Progenitor cell of endocrine pancreas (in vitro differentiated cells): ENCODE results near the gene LNX1. TPM values are rescaled to one million over a fixed set of nuclear protein-coding genes. Genes with fewer than 3 reads are reported as not detected.

Experiments
- DNase-seq: peaks from one replicate; pipeline ENCODE4 v3.0.0; 2021; ENCODE audit warnings: low spot score; ENCODE audit not compliant: unreplicated experiment
- H3K27ac Mint-ChIP-seq: 2 replicates; pipeline ENCODE4 v1.8.0; 2021; ENCODE audit warnings: mild to moderate bottlenecking, moderate library complexity, mixed read lengths
- H3K27me3 Mint-ChIP-seq: 2 replicates; pipeline ENCODE4 v1.8.0; 2021; ENCODE audit warnings: mixed read lengths
- H3K36me3 Mint-ChIP-seq: 2 replicates; pipeline ENCODE4 v1.8.0; 2022; ENCODE audit warnings: mixed read lengths; ENCODE audit not compliant: insufficient read depth
- H3K4me1 Mint-ChIP-seq: 2 replicates; pipeline ENCODE4 v1.8.0; 2021; ENCODE audit warnings: low read depth, mixed read lengths
- H3K4me3 Mint-ChIP-seq: 2 replicates; pipeline ENCODE4 v1.8.0; 2021; ENCODE audit warnings: low read depth, mild to moderate bottlenecking, moderate library complexity, mixed read lengths
- H3K9me3 Mint-ChIP-seq: 2 replicates; pipeline ENCODE4 v1.8.0; 2021; ENCODE audit warnings: low read depth, mixed read lengths
- total RNA-seq: library from RNA; stranded (reverse); gene quantifications from 2 replicates; pipeline ENCODE4 v1.2.1, GENCODE V29; 2021
- TF ChIP-seq, protein P1 (sequence below): fragments of 200-600 bp; sonication (generic); IDR thresholded peaks from one replicate; pipeline ENCODE4 v1.5.0; 2021; ENCODE audit warnings: antibody characterized with exemption, mild to moderate bottlenecking; ENCODE audit not compliant: unreplicated experiment

Gene LNX1
- total RNA-seq, 1 donor from 2014 or later: 21.7 TPM

DNA sequence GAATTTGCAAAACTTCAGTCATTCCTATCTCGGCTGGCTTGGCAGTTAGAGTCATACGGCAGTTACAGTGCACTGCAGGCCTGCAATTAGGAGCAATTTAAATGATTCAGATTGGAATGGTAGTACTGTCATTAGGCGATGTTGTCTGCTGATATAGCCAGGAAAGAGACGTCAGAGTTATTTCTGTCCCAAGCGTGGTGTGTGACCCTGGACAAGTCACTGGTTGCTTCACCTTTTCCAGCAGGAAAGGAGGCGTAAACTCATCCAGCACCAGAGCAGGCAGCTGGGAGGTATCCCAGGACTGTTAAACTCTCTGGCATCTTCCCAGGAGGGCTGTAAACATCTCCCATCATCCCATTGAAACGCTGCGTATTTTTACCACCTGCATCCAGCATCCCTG, 836 bp upstream of the LNX1 start:
- DNase-seq: no peak
- peak overlapping the region; percentile 88 for H3K4me3 Mint-ChIP-seq
- TF ChIP-seq, protein P1, sequence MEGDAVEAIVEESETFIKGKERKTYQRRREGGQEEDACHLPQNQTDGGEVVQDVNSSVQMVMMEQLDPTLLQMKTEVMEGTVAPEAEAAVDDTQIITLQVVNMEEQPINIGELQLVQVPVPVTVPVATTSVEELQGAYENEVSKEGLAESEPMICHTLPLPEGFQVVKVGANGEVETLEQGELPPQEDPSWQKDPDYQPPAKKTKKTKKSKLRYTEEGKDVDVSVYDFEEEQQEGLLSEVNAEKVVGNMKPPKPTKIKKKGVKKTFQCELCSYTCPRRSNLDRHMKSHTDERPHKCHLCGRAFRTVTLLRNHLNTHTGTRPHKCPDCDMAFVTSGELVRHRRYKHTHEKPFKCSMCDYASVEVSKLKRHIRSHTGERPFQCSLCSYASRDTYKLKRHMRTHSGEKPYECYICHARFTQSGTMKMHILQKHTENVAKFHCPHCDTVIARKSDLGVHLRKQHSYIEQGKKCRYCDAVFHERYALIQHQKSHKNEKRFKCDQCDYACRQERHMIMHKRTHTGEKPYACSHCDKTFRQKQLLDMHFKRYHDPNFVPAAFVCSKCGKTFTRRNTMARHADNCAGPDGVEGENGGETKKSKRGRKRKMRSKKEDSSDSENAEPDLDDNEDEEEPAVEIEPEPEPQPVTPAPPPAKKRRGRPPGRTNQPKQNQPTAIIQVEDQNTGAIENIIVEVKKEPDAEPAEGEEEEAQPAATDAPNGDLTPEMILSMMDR: no peak
- H3K36me3 Mint-ChIP-seq: no peaks in the 10 kb centered on the region
- peaks cover 48% of the 10 kb centered on the region for H3K4me1 Mint-ChIP-seq
- H3K27ac Mint-ChIP-seq: peak overlapping the region; percentile 99
- H3K9me3 Mint-ChIP-seq: no peaks in the 10 kb centered on the region
- H3K27me3 Mint-ChIP-seq: no peaks in the 10 kb centered on the region

DNA sequence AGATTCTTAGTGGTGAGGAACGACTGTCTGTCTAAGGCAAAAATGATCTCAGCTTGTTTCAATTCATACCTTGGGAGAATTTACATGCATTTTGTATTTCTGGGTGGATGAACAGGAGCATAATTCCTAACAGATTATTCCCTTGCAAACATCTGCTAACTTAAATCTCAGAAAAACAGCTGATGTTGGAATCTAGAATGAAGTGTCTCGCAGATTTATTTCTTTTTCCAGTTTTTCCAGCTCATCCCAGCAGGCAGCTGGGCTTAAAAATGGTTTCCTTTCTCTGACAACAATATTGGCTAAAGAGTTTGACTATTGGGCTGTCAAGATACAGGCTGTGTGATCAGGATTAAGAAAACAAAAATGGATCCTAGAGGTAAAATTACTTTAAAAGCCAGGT, 1.1 kb downstream of the LNX1 start:
- Mint-ChIP-seq H3K4me3 (peak overlapping the region; percentile 88), H3K27ac (peak overlapping the region; percentile 99), H3K27me3 (no peaks in the 10 kb centered on the region), H3K36me3 (peaks cover 6% of the 10 kb centered on the region), H3K9me3 (no peaks in the 10 kb centered on the region), H3K4me1 (peaks cover 59% of the 10 kb centered on the region)
- no peak for DNase-seq
- TF ChIP-seq, protein P1: no peak

DNA sequence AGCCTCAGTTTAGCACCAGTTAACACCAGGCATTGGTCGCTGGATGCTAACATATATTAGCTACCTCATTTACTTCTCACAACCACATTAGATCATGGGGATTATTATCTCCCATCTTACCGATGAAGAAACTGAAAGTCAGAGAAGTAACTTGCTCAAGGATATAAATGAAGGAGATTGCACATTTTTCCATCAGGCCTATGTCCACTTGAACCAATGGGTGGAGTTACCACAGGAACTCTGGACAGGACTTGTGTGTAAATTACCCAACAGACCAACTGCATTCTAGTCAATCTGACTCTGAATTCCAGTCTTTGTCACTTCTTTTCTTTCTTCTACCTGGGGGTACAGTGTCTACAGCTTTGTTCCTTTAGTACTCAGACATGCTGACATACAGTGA, 1.8 kb downstream of the LNX1 start:
- no peak for DNase-seq
- Mint-ChIP-seq H3K27ac (peak overlapping the region; percentile 99), H3K27me3 (no peaks in the 10 kb centered on the region), H3K9me3 (no peaks in the 10 kb centered on the region), H3K4me3 (peak overlapping the region; percentile 88), H3K36me3 (peaks cover 7% of the 10 kb centered on the region), H3K4me1 (peaks cover 60% of the 10 kb centered on the region)
- TF ChIP-seq, protein P1: no peak

- Mint-ChIP-seq H3K4me3 (no peak overlapping the region), H3K36me3 (peaks cover 16% of the 10 kb centered on the region), H3K27ac (peak overlapping the region; percentile 25), H3K27me3 (no peaks in the 10 kb centered on the region), H3K4me1 (peaks cover 69% of the 10 kb centered on the region), H3K9me3 (peaks cover 2% of the 10 kb centered on the region)
- TF ChIP-seq, protein P1: no peak
- DNase-seq: no peak
These were observed 4.2 kb downstream of the LNX1 start for GRCh38 chr4:53587135-53587534.

DNA sequence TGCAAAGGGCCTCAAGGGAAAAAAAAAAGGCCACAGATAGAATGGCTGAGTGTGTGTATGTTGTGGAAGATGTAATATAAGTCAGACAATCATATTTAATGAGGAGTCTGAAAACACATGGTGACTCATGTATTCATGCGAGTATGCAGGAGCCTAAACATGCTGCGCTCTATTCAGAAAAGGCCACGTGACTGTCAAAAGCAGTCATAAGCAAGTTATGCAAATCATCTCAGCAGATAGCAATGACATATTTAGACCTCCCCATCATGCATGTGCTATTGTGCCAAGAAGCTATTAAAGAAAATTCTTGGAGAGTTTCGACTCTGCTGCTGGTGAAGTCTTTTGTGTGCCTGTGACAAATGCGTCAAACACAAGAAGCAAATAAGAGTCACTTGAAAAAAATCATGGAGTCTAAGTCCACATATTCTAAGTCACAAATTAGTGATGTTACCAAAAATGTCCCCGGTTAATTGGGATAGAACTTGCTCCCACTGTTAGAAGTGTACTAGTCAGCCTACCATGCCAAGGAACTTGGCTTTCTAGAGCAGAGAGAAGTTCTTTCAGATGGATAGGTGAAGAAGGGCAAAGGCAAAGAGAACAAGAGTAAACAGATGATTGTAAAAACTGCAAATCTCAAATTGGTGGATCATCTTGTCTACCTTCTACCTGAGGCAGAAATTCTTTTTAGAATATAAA, 5.0 kb downstream of the LNX1 start:
- peaks cover 69% of the 10 kb centered on the region for H3K4me1 Mint-ChIP-seq
- H3K27me3 Mint-ChIP-seq: no peaks in the 10 kb centered on the region
- no peak overlapping the region for H3K4me3 Mint-ChIP-seq
- H3K27ac Mint-ChIP-seq: no peak overlapping the region
- H3K9me3 Mint-ChIP-seq: peaks cover 2% of the 10 kb centered on the region
- H3K36me3 Mint-ChIP-seq: peaks cover 16% of the 10 kb centered on the region
- TF ChIP-seq, protein P1: no peak
- DNase-seq: no peak
